ENCODE data around the gene GLB1L2. TPM values are rescaled to one million over a fixed set of nuclear protein-coding genes. Genes with fewer than 3 reads are reported as not detected.
A peak's percentile ranks its signal among the peaks of the same experiment; 100 is the strongest.

Gene GLB1L2
- total RNA-seq, 1 donor from 2014 or later, result 0.30 TPM

DNA sequence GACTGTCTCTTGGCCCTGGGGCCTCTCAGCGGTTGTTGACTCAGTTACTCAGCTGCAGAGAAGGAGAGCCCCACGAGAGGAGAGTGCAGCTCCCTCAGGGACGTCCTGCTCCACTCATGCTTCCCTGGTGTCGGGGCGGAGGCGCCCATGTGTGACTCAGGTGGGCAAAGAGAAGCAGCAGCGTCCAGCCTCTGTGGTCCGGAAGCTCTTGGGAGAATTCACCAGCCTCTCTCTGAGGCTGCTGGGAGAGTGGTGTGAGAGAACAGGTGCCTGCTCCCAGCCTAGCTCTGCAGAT lies 25.7 kb downstream of the GLB1L2 start:
- Histone ChIP-seq H3K4me1 (no peaks in the 10 kb centered on the region), H3K36me3 (no peaks in the 10 kb centered on the region), H3K4me3 (no peak overlapping the region), H3K9me3 (replicated peaks) (peaks cover 13% of the 10 kb centered on the region), H3K27me3 (ENCODE audit: low read depth) (peaks cover 86% of the 10 kb centered on the region), H3K27ac (replicated peaks) (no peak overlapping the region)
- TF ChIP-seq CTCF (IDR thresholded peaks at IDR 0.05; ENCODE audit: borderline replicate concordance), result no peak
- intact Hi-C loops (cut with micrococcal nuclease), result no loop called here
- no peak for DNase-seq

DNA sequence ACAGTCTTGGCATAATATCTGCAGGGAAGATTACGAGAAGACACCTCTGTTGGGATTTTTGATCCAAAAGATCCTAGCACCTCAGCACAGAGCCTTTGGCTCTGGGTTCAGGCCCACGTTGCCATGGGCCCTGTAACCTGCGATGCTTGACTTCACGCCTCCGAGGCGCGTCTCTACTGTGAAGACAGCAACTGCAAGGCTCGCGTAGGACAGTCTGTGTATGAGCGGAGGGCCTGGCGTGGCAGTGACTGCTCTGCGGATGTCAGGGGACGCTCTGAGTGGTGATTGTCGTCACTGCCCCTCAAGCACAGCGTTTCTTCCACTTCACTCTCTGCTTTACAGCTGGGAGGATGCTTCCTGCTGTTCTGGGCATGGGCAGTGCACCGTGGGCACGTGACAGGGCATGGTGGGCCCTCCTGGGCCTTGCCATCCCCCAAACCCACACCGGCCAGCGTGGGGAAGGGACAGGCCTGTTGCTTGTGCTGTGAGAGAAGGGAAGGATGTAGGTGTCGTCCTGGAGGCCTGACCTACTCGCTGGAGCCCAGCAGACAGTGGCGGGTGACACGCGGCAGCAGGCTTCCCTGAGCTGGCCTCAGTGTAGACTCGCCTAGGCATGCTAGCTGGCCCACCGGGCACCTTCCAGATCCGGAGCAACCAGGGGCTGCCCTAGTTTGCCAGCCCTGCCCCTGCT lies 26.5 kb downstream of the GLB1L2 start:
- TF ChIP-seq CTCF (IDR thresholded peaks at IDR 0.05; ENCODE audit: borderline replicate concordance), result no peak
- no peak overlapping the region for H3K4me3 ChIP-seq
- H3K27ac ChIP-seq (replicated peaks), result no peak overlapping the region
- intact Hi-C loops (cut with micrococcal nuclease), result no loop called here
- H3K36me3 ChIP-seq, result no peaks in the 10 kb centered on the region
- DNase-seq, result no peak
- peaks cover 9% of the 10 kb centered on the region for H3K9me3 ChIP-seq (replicated peaks)
- H3K27me3 ChIP-seq (ENCODE audit: low read depth), result peaks cover 86% of the 10 kb centered on the region
- H3K4me1 ChIP-seq, result no peaks in the 10 kb centered on the region

DNA sequence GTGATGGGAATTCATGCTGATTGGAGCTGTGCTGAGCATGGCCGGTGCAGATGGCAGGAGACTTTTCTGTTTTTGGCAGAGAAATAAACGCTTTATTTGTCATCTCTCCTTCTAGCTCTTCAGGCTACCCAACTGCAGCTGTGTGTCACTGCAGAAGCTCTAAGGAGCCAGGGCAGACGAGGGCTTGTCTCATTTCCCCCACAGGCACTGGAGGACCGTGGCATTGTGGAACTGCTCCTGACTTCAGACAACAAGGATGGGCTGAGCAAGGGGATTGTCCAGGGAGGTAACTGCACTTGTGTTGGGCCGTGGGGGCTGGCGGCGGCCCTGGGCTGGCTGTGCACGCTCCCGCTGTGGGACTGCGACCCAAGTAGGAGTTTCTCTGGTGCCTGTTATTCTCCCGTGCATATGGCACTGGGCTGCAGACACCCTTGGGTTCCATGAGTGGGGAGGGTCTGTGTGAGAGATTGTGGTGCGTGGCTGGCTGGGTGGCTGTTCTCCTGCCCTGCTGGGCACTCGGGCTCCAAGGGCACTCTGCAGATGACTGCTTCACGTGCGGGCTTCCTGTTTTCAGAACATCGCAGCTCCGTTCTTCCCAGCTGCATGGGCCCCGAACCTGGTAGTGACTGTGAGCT lies 27.2 kb downstream of the GLB1L2 start:
- no peak for TF ChIP-seq CTCF (IDR thresholded peaks at IDR 0.05; ENCODE audit: borderline replicate concordance)
- H3K27me3 ChIP-seq (ENCODE audit: low read depth), result peaks cover 86% of the 10 kb centered on the region
- H3K9me3 ChIP-seq (replicated peaks), result peaks cover 2% of the 10 kb centered on the region
- H3K4me1 ChIP-seq, result no peaks in the 10 kb centered on the region
- no peak overlapping the region for H3K4me3 ChIP-seq
- intact Hi-C loops (cut with micrococcal nuclease), result no loop called here
- H3K27ac ChIP-seq (replicated peaks), result no peak overlapping the region
- DNase-seq, result no peak
- H3K36me3 ChIP-seq, result no peaks in the 10 kb centered on the region

DNA sequence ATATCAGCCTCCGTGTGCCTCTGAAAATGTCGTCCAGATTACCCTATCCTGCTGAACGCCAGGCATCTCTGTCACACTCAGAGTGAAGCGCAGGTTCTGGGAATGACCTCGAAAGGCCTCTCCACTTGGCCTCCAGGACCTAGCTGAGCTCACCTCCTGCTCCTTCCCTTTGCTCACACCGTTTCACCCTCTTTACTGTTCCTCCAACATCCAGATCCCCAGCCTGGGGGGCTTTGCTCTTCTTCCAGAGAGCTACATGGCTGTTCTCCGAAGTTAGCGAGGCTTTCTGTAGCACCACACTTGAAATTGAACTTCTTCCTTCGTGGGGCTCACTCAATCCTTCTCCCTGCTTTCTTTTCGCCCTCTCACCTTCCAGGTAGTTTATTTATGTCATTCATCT lies 27.9 kb downstream of the GLB1L2 start:
- H3K4me3 ChIP-seq, result no peak overlapping the region
- H3K27me3 ChIP-seq (ENCODE audit: low read depth), result peaks cover 92% of the 10 kb centered on the region
- no peaks in the 10 kb centered on the region for H3K36me3 ChIP-seq
- TF ChIP-seq CTCF (IDR thresholded peaks at IDR 0.05; ENCODE audit: borderline replicate concordance), result no peak
- H3K9me3 ChIP-seq (replicated peaks), result no peaks in the 10 kb centered on the region
- DNase-seq, result no peak
- intact Hi-C loops (cut with micrococcal nuclease), result no loop called here
- no peaks in the 10 kb centered on the region for H3K4me1 ChIP-seq
- H3K27ac ChIP-seq (replicated peaks), result no peak overlapping the region

DNA sequence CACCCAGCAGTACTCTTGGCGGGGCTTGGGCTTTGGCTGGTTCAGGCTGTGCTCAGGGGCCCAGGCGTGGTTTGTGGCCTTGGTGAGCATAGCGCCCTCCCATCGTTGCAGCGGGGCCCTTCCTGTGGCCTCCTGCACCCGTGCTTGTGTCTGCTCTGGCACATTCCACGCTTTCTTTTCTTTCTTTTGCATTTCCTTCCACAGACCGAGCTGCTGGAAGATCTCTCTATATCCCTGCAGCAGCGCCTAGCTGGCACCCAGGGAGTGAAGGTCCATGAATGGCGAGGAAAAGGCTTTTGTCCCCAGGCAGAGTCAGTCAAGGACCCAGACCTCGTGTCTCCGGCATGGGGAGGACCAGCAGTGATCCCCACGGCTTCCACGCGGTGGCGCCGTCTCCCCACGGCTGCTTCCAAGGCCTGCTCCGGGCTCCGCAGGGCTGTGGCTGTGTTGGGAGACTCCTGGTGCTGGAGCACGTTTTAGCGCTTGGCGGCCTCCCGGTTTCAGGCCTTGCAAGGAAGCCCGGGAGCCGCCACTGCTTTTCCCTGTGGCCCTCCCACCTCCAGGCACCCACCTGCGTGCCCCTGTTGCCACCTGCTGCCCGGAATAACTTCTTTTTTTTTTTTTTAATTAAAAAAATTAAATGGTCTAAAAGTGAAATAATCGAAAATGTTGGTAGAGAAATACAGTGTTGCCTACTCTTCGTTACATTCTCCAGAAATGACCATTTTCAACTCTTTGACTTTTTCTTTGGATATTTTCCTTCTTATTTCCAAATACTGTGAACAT lies 28.5 kb downstream of the GLB1L2 start:
- intact Hi-C loops (cut with micrococcal nuclease), result no loop called here
- H3K27ac ChIP-seq (replicated peaks), result no peak overlapping the region
- H3K4me1 ChIP-seq, result no peaks in the 10 kb centered on the region
- H3K4me3 ChIP-seq, result no peak overlapping the region
- TF ChIP-seq CTCF (IDR thresholded peaks at IDR 0.05; ENCODE audit: borderline replicate concordance), result peak; percentile 91
- H3K9me3 ChIP-seq (replicated peaks), result no peaks in the 10 kb centered on the region
- H3K36me3 ChIP-seq, result no peaks in the 10 kb centered on the region
- peak; percentile 78 for DNase-seq
- peaks cover 98% of the 10 kb centered on the region for H3K27me3 ChIP-seq (ENCODE audit: low read depth)

Data from left ventricle myocardium inferior (tissue), 1 donor.